Right lobe of liver (tissue), 4 donors: ENCODE measurements around the gene ADARB2.

ENCODE experiments used
- POLR2A ChIP-seq: fragments of 450-650 bp; IDR thresholded peaks from one replicate; pipeline ENCODE4 v1.6.1; 2017; ENCODE audit warnings: antibody characterized with exemption, mild to moderate bottlenecking
- TF ChIP-seq, protein P1 (sequence below), 4 donors: fragments of 200-600 bp in 3 of 4; fragments of 450-650 bp in 1 of 4; IDR thresholded peaks; one replicate each; pipeline versions ENCODE4 v1.5.1 to v1.8.0; 2016 to 2022; ENCODE audit warnings: antibody characterized with exemption in 4 of 4, mild to moderate bottlenecking in 2 of 4
- donor health status: DM: no; HTN: no; CAD: no.
- donor health status: DM: no; HTN: no; CAD: no.
- donor health status: DM: no; HTN: yes; CAD: no.

- TF ChIP-seq, protein P1, sequence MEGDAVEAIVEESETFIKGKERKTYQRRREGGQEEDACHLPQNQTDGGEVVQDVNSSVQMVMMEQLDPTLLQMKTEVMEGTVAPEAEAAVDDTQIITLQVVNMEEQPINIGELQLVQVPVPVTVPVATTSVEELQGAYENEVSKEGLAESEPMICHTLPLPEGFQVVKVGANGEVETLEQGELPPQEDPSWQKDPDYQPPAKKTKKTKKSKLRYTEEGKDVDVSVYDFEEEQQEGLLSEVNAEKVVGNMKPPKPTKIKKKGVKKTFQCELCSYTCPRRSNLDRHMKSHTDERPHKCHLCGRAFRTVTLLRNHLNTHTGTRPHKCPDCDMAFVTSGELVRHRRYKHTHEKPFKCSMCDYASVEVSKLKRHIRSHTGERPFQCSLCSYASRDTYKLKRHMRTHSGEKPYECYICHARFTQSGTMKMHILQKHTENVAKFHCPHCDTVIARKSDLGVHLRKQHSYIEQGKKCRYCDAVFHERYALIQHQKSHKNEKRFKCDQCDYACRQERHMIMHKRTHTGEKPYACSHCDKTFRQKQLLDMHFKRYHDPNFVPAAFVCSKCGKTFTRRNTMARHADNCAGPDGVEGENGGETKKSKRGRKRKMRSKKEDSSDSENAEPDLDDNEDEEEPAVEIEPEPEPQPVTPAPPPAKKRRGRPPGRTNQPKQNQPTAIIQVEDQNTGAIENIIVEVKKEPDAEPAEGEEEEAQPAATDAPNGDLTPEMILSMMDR (IDR thresholded peaks at IDR 0.05), result no peak
- no peak for TF ChIP-seq POLR2A
Measured at GRCh38 chr10:1465418-1465911, 271.9 kb downstream of the ADARB2 start.
